Motor neuron (in vitro differentiated cells): ENCODE results near the gene MRPS12. TPM values are rescaled to one million over a fixed set of nuclear protein-coding genes. Genes with fewer than 3 reads are reported as not detected.
A peak's percentile ranks its signal among the peaks of the same experiment; 100 is the strongest.

ENCODE experiments used
- ATAC-seq, 8 experiments: fragments of 200-7000 bp; cut with Tn5 transposase; replicated peaks in 6 of 8; 2 replicates each; pipeline ENCODE4 v1.8.0; 2021; ENCODE audit warnings: mild to moderate bottlenecking in 8 of 8, moderate library complexity in 8 of 8
- H3K27ac ChIP-seq, 2 donors: fragments of 250-450 bp; sonication (Bioruptor Pico); 2 replicates each; pipeline ENCODE4 v1.9.0; 2021; ENCODE audit warnings: antibody characterized with exemption in 2 of 2, mild to moderate bottlenecking in 2 of 2, moderate library complexity in 1 of 2
- H3K4me1 ChIP-seq, 2 donors: fragments of 250-450 bp; sonication (Bioruptor Pico); replicated peaks in 1 of 2; 2 replicates each; pipeline ENCODE4 v1.6.1; 2021; ENCODE audit warnings: antibody characterized with exemption in 2 of 2, mild to moderate bottlenecking in 2 of 2, moderate library complexity in 1 of 2
- H3K4me3 ChIP-seq, 5 donors: fragments of 250-450 bp; sonication (Bioruptor Pico); 2 replicates each; pipeline ENCODE4 v1.9.0; 2021; ENCODE audit warnings: antibody characterized with exemption in 5 of 5, mild to moderate bottlenecking in 5 of 5, moderate library complexity in 4 of 5
- WGBS, 10 experiments: fragments of 450-650 bp; shearing (Covaris generic); methylation state at CpG; one replicate each; pipeline ENCODE4 v1.0.0; 2022; 5-methylcytosine and 5-hydroxymethylcytosine counted together
- in situ Hi-C, 9 experiments: fragments of 400-800 bp; cut with MboI; loops; one replicate each; pipeline ENCODE4 v1.15.0; 2021; ENCODE audit warnings: low sequenced_read_pairs in 9 of 9, low pct_unique_long_range_greater_than_20kb in 2 of 9; ENCODE audit not compliant: unreplicated experiment in 9 of 9
- total RNA-seq, 8 experiments: library from RNA; unstranded; fragments of 300-600 nt; gene quantifications; 2 replicates each; pipeline versions ENCODE4 v1.2.3 to v1.2.4, GENCODE V29; 2022

MRPS12 gene
- total RNA-seq, 8 experiments from 2014 or later = 19.6 to 91.4 (median 31.0) TPM

GRCh38 chr19:38900202-38900629, 30.5 kb upstream of the MRPS12 start:
- no peak for ATAC-seq
- H3K4me1 ChIP-seq = peaks cover 6 to 8% of the 10 kb centered on the region in 2 donors
- H3K4me3 ChIP-seq = peak overlapping the region; percentile 81 to 98 (median 93)
- H3K27ac ChIP-seq = peak overlapping the region; percentile 70 to 76
- in situ Hi-C loops = loop anchor here in 3 of 9 experiments (25.0 kb wide), 1 partner anchor 488 kb away; the partner anchor contains the start of gene FAM98C (in 3 of the 3)
- 0 to 20% (median 0%) methylated on average over 1 to 5 of the region's 8 CpGs for WGBS, 10 experiments

- WGBS, 10 experiments = 24 to 89% (median 52%) methylated on average over 1 to 3 of the region's 3 CpGs
- no peak for ATAC-seq
- peaks cover 6 to 8% of the 10 kb centered on the region in 2 donors for H3K4me1 ChIP-seq
- H3K27ac ChIP-seq = no peak overlapping the region
- peak overlapping the region in 3 of 5 donors; percentile 92 to 98 (median 96) for H3K4me3 ChIP-seq
- in situ Hi-C loops = loop anchor here in 3 of 9 experiments (25.0 kb wide), 1 partner anchor 488 kb away; the partner anchor contains the start of gene FAM98C (in 3 of the 3)
Measured at GRCh38 chr19:38900743-38901190, 30.0 kb upstream of the MRPS12 start.

GRCh38 chr19:38901683-38902082, 29.1 kb upstream of the MRPS12 start:
- in situ Hi-C loops = loop anchor here in 3 of 9 experiments (25.0 kb wide), 1 partner anchor 489 kb away; the partner anchor contains the start of gene FAM98C (in 3 of the 3)
- WGBS, 10 experiments = 83 to 100% (median 100%) methylated on average over 1 of the region's 1 CpG; no CpG with 5 or more reads in 6 of the 10 experiments
- Histone ChIP-seq H3K4me3 (no peak overlapping the region), H3K4me1 (peaks cover 6 to 8% of the 10 kb centered on the region in 2 donors), H3K27ac (no peak overlapping the region)
- no peak for ATAC-seq

- in situ Hi-C loops = loop anchor here in 3 of 9 experiments (25.0 kb wide), 1 partner anchor 493 kb away; the partner anchor contains the start of gene FAM98C (in 3 of the 3)
- peak in 2 of 8 experiments; percentile 14 to 25 for ATAC-seq
- H3K4me3 ChIP-seq = no peak overlapping the region
- H3K4me1 ChIP-seq = peaks cover 0 to 4% of the 10 kb centered on the region in 2 donors
- no peak overlapping the region for H3K27ac ChIP-seq
- WGBS, 10 experiments = 25 to 100% (median 87%) methylated on average over 1 to 10 of the region's 35 CpGs
Measured at GRCh38 chr19:38904581-38905539, 25.9 kb upstream of the MRPS12 start.

DNA sequence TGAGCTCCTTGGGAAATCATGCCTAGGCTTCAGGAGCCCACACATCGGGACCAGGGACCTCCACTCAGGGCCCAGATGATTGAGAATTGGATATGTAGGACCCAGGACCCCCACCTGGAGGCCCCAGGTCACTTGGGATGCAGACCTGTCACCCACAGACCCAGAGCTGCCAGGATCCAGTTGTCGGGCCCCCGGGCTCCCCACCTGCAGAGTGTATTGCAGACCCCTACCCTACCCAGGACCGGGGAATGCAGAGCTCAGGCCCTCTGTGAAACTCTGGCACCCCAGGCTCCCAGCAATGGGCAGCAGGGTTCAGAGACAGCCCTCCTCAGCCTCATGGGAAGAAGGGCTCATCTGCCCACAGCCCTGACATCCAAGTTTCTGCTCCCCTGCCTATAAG, 25.1 kb upstream of the MRPS12 start:
- in situ Hi-C loops = loop anchor here in 3 of 9 experiments (25.0 kb wide), 1 partner anchor 493 kb away; the partner anchor contains the start of gene FAM98C (in 3 of the 3)
- ATAC-seq = no peak
- no peak overlapping the region for H3K27ac ChIP-seq
- no CpG with 5 or more reads among the region's 4 CpGs for WGBS, 10 experiments
- H3K4me3 ChIP-seq = no peak overlapping the region
- peaks cover 0 to under 1% of the 10 kb centered on the region in 2 donors for H3K4me1 ChIP-seq

GRCh38 chr19:38907227-38907626, 23.5 kb upstream of the MRPS12 start:
- Histone ChIP-seq H3K4me1 (no peaks in the 10 kb centered on the region), H3K4me3 (no peak overlapping the region), H3K27ac (no peak overlapping the region)
- WGBS, 10 experiments = 80 to 100% (median 90%) methylated on average over 1 to 7 of the region's 29 CpGs; no CpG with 5 or more reads in 5 of the 10 experiments
- ATAC-seq = no peak
- in situ Hi-C loops = loop anchor here in 3 of 9 experiments (25.0 kb wide), 1 partner anchor 495 kb away; the partner anchor contains the start of gene FAM98C (in 3 of the 3)

GRCh38 chr19:38907670-38908069, 23.1 kb upstream of the MRPS12 start:
- in situ Hi-C loops = loop anchor here in 3 of 9 experiments (25.0 kb wide), 1 partner anchor 495 kb away; the partner anchor contains the start of gene FAM98C (in 3 of the 3)
- no peak overlapping the region for H3K4me3 ChIP-seq
- H3K27ac ChIP-seq = no peak overlapping the region
- ATAC-seq = no peak
- H3K4me1 ChIP-seq = no peaks in the 10 kb centered on the region
- WGBS, 10 experiments = 82 to 96% methylated on average over 3 to 5 of the region's 12 CpGs; no CpG with 5 or more reads in 8 of the 10 experiments

GRCh38 chr19:38908911-38909310, 21.8 kb upstream of the MRPS12 start:
- 60% methylated on average over 1 of the region's 10 CpGs; no CpG with 5 or more reads in 8 of the 10 experiments for WGBS, 10 experiments
- in situ Hi-C loops = loop anchor here in 3 of 9 experiments (25.0 kb wide), 1 partner anchor 497 kb away; the partner anchor contains the start of gene FAM98C (in 3 of the 3)
- Histone ChIP-seq H3K4me3 (no peak overlapping the region), H3K4me1 (no peaks in the 10 kb centered on the region), H3K27ac (no peak overlapping the region)
- ATAC-seq = no peak

DNA sequence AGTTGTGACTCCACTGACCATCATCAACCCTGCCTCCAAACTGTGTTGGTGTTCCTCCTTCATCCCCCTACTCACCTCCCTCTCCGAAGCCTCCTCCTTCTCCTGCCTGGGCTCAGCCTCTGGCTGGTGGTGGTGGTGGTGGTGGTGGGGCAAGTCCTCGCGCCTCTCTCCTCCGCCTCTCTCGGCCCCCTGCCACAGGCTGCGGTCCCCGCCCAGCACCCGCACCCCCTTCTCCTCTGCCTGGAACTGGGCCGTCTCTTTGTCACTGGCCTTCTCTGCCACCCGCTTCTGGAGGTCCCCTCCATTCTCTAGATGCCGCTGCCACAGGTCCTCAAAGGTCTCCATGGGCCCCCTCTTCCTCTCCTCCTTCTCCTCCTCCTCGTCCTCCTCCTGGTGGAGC, 20.3 kb upstream of the MRPS12 start:
- WGBS, 10 experiments = 100% methylated on average over 1 of the region's 12 CpGs; no CpG with 5 or more reads in 9 of the 10 experiments
- in situ Hi-C loops = loop anchor here in 3 of 9 experiments (25.0 kb wide), 1 partner anchor 498 kb away; the partner anchor contains the start of gene FAM98C (in 3 of the 3)

GRCh38 chr19:38911388-38912001, 19.2 kb upstream of the MRPS12 start:
- WGBS, 10 experiments = no CpG with 5 or more reads among the region's 16 CpGs
- in situ Hi-C loops = loop anchor here in 3 of 9 experiments (25.0 kb wide), 1 partner anchor 499 kb away; the partner anchor contains the start of gene FAM98C (in 3 of the 3)
- ATAC-seq = peak in 5 of 8 experiments; percentile 3 to 20 (median 11)
- no peak overlapping the region for H3K27ac ChIP-seq
- no peaks in the 10 kb centered on the region for H3K4me1 ChIP-seq
- no peak overlapping the region for H3K4me3 ChIP-seq

More for the DNA sequence above, 20.3 kb upstream of the MRPS12 start:
- no peak for ATAC-seq
- Histone ChIP-seq H3K4me1 (no peaks in the 10 kb centered on the region), H3K27ac (no peak overlapping the region), H3K4me3 (no peak overlapping the region)

- Histone ChIP-seq H3K4me1 (no peaks in the 10 kb centered on the region), H3K4me3 (no peak overlapping the region), H3K27ac (no peak overlapping the region)
- in situ Hi-C loops = loop anchor here in 3 of 9 experiments (25.0 kb wide), 1 partner anchor 501 kb away; the partner anchor contains the start of gene FAM98C (in 3 of the 3)
- no peak for ATAC-seq
- 77 to 100% (median 88%) methylated on average over 1 to 6 of the region's 12 CpGs; no CpG with 5 or more reads in 5 of the 10 experiments for WGBS, 10 experiments
Measured at GRCh38 chr19:38912600-38913514, 17.9 kb upstream of the MRPS12 start.
